Loucy (cell line): ENCODE data around the gene KIAA0232.

Experiments
- H2AFZ ChIP-seq: fragments of 200-600 bp; sonication (generic); 2 replicates; pipeline ENCODE4 v1.6.0; 2016; ENCODE audit warnings: antibody characterized with exemption, mild to moderate bottlenecking, low read length, moderate library complexity
- H3F3A ChIP-seq: fragments of 200-600 bp; 2 replicates; pipeline ENCODE4 v1.6.0; 2016; ENCODE audit warnings: antibody characterized with exemption, low read depth, mild to moderate bottlenecking
- H3K27me3 ChIP-seq: fragments of 200-600 bp; sonication (generic); 2 replicates; pipeline ENCODE4 v1.6.1; 2014; ENCODE audit warnings: low read length, mild to moderate bottlenecking; ENCODE audit not compliant: insufficient read depth, poor library complexity, severe bottlenecking
- H3K36me3 ChIP-seq: fragments of 200-600 bp; sonication (generic); 2 replicates; pipeline ENCODE4 v1.6.1; 2016; ENCODE audit warnings: low read length; ENCODE audit not compliant: insufficient read depth
- H3K4me1 ChIP-seq: fragments of 200-600 bp; sonication (generic); 2 replicates; pipeline ENCODE4 v1.5.1; 2014; ENCODE audit warnings: low read length, mild to moderate bottlenecking; ENCODE audit not compliant: insufficient read depth, poor library complexity, severe bottlenecking
- H3K4me2 ChIP-seq: fragments of 200-600 bp; sonication (generic); 2 replicates; pipeline ENCODE4 v1.6.0; 2014; ENCODE audit warnings: antibody characterized with exemption, low read length, low read depth, mild to moderate bottlenecking; ENCODE audit not compliant: poor library complexity, severe bottlenecking
- H3K4me3 ChIP-seq: fragments of 200-600 bp; sonication (generic); 2 replicates; pipeline ENCODE4 v1.5.1; 2014; ENCODE audit warnings: low read length, mild to moderate bottlenecking, mixed read lengths; ENCODE audit not compliant: poor library complexity, severe bottlenecking
- H3K79me2 ChIP-seq: fragments of 200-600 bp; sonication (generic); 2 replicates; pipeline ENCODE4 v1.6.1; 2014; ENCODE audit warnings: low read length; ENCODE audit not compliant: insufficient read depth
- H3K9ac ChIP-seq: fragments of 200-600 bp; sonication (generic); 2 replicates; pipeline ENCODE4 v1.6.0; 2014; ENCODE audit warnings: mild to moderate bottlenecking, low read depth, low read length, moderate library complexity; ENCODE audit not compliant: poor library complexity, severe bottlenecking
- H3K9me2 ChIP-seq: fragments of 200-600 bp; sonication (generic); replicated peaks from 2 replicates; pipeline ENCODE4 v1.6.1; 2016; ENCODE audit warnings: low read depth, low read length, mixed read lengths
- H3K9me3 ChIP-seq: fragments of 200-600 bp; sonication (generic); 2 replicates; pipeline ENCODE4 v1.6.1; 2014; ENCODE audit warnings: mild to moderate bottlenecking, antibody characterized with exemption, low read length, low read depth; ENCODE audit not compliant: insufficient read depth
- H4K20me1 ChIP-seq: fragments of 200-600 bp; sonication (generic); 2 replicates; pipeline ENCODE4 v1.6.0; 2014; ENCODE audit warnings: antibody characterized with exemption, low read length, mild to moderate bottlenecking; ENCODE audit not compliant: insufficient read depth, poor library complexity, severe bottlenecking
- EZH2phosphoT487 ChIP-seq: fragments of 200-600 bp; IDR thresholded peaks from 2 replicates; pipeline ENCODE4 v1.6.1; 2018; ENCODE audit warnings: antibody characterized with exemption, mild to moderate bottlenecking, moderate library complexity, borderline replicate concordance
- TF ChIP-seq, protein P1 (sequence below): fragments of 200-600 bp; sonication (generic); conservative IDR thresholded peaks from 2 replicates; pipeline ENCODE4 v1.5.1; 2014; ENCODE audit warnings: mild to moderate bottlenecking, antibody characterized with exemption, low read length

The KIAA0232 gene

DNA sequence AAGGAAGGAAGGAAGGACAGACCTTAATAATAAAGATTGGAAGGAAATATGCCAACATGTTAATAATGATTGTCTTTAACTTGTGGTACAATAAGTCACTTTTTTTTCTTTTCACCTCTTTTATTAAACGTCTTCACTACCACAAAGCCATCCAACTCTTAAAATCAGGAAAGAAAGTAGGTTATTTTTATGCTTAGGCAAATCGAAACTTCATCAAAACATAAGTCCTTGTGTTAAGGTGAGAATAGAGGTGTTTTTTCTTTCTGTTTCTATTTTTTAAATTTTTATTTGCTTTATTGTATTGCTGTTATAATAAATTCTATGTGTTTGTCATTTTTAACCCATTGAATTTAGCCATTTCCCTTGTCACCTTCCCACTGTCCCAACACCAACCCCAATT is 40.0 kb upstream of the KIAA0232 start:
- Histone ChIP-seq H3K27me3 (no peaks in the 10 kb centered on the region), H3F3A (no peaks in the 10 kb centered on the region), H3K9me2 (no peaks in the 10 kb centered on the region), H3K4me3 (no peak overlapping the region), H3K36me3 (no peaks in the 10 kb centered on the region), H3K9ac (no peak overlapping the region), H2AFZ (no peak overlapping the region), H4K20me1 (no peaks in the 10 kb centered on the region), H3K9me3 (no peaks in the 10 kb centered on the region), H3K4me1 (no peaks in the 10 kb centered on the region), H3K79me2 (no peaks in the 10 kb centered on the region), H3K4me2 (no peak overlapping the region)
- TF ChIP-seq, protein P1, sequence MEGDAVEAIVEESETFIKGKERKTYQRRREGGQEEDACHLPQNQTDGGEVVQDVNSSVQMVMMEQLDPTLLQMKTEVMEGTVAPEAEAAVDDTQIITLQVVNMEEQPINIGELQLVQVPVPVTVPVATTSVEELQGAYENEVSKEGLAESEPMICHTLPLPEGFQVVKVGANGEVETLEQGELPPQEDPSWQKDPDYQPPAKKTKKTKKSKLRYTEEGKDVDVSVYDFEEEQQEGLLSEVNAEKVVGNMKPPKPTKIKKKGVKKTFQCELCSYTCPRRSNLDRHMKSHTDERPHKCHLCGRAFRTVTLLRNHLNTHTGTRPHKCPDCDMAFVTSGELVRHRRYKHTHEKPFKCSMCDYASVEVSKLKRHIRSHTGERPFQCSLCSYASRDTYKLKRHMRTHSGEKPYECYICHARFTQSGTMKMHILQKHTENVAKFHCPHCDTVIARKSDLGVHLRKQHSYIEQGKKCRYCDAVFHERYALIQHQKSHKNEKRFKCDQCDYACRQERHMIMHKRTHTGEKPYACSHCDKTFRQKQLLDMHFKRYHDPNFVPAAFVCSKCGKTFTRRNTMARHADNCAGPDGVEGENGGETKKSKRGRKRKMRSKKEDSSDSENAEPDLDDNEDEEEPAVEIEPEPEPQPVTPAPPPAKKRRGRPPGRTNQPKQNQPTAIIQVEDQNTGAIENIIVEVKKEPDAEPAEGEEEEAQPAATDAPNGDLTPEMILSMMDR = no peak
- TF ChIP-seq EZH2phosphoT487 = no peak

- Histone ChIP-seq H3K4me3 (no peak overlapping the region), H3K9ac (no peak overlapping the region), H3K4me1 (no peaks in the 10 kb centered on the region), H3F3A (no peaks in the 10 kb centered on the region), H3K9me2 (no peaks in the 10 kb centered on the region), H3K9me3 (no peaks in the 10 kb centered on the region), H3K27me3 (no peaks in the 10 kb centered on the region), H3K36me3 (no peaks in the 10 kb centered on the region), H2AFZ (no peak overlapping the region), H3K4me2 (no peak overlapping the region), H4K20me1 (no peaks in the 10 kb centered on the region), H3K79me2 (no peaks in the 10 kb centered on the region)
- TF ChIP-seq, protein P1 = no peak
- TF ChIP-seq EZH2phosphoT487 = no peak
Measured at GRCh38 chr4:6742989-6743388, 39.5 kb upstream of the KIAA0232 start.

DNA sequence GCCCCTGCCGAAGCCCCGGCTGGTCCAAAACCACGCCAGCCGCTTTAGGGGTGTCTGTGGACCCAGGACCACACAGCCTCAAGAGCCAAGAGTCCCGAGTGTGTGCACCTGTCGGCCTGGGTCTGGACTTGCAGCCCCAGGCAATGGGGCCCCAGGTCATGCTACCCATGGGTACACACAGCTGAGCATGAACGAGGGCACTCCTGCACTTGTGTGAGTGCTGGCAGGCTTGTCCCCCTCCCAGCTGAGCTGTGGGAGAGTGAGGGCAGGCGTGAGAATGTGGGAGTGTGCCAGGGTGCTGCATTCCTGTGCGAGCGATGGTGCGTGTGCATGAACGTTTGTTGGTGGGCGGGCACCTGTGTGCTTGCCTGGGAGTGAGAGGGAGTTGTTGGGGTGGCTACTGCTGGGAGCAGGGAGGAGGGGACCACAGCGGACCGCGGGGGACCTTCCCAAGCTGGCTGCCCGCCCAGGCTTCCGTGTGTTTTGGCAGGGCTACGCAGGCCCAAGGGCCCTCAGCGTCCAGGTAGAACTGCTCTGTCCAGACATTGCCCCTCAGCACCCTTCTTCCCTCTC is 35.7 kb upstream of the KIAA0232 start:
- Histone ChIP-seq H3K27me3 (no peaks in the 10 kb centered on the region), H3K4me2 (no peak overlapping the region), H3K9me2 (no peaks in the 10 kb centered on the region), H3K36me3 (no peaks in the 10 kb centered on the region), H3K4me3 (no peak overlapping the region), H3K79me2 (no peaks in the 10 kb centered on the region), H3K4me1 (no peaks in the 10 kb centered on the region), H4K20me1 (no peaks in the 10 kb centered on the region), H2AFZ (no peak overlapping the region), H3K9me3 (no peaks in the 10 kb centered on the region), H3K9ac (no peak overlapping the region), H3F3A (no peaks in the 10 kb centered on the region)
- no peak for TF ChIP-seq EZH2phosphoT487
- TF ChIP-seq, protein P1 = no peak
